RCC 7860 (cell line): ENCODE data around the gene PEPD.
"Not testable (repeated sequence)": the region's sequence is repeated elsewhere in the genome, so short reads cannot be mapped to it uniquely, and the experiment has no call there.

ENCODE experiments used
- DNase-seq: peaks from one replicate; pipeline ENCODE4 v3.0.0-alpha.2; 2015; ENCODE audit warnings: low spot score
- FAIRE-seq: peaks from 2 replicates; lab custom pipeline; 2012; peaks lifted over from hg19 to GRCh38; lab: Jason Lieb, UNC

PEPD gene

DNA sequence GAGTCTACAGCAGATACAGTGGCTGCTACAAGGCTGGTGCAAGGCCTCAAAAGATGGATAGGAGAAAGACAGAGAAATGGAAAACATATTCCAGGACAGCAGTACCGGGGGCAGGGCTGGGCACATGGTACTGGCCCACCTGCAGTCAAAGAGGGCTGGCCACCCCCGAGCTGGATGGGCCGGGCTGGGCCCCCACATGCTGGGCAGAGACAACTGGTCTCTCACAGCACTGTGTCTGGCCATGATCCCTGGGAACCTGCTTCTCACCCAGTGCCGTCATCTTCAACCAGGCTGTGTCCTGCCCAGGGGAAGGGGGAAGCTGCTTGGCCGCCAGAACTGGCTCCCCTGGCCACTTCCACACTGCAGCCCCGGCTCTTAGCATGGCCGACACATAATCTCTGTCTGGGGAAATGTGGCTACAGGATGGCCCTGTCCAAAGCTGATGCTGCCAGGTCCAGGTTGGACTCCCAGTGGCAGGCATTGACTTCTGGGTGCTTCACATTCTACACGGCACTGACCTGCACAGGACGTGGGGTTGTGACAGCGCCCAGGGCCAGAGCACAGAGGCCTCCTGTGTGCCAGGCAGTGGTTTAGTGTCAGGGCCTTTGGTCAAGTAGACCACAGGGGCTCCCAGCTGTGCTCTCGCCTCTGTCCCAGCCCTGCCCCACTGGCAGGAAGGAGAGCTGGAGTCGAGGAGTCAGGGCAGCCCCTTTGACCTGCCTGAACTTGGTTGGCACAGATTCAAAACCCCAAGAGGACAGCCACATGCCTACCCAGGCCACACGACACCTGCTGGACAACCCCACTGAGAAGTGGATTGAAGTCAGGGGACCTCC lies 21.7 kb downstream of the PEPD start:
- no peak for FAIRE-seq
- no peak for DNase-seq

- no peak for DNase-seq
- FAIRE-seq: no peak
Measured at GRCh38 chr19:33499248-33499647, 22.3 kb downstream of the PEPD start.

GRCh38 chr19:33498391-33499000 lies 23.1 kb downstream of the PEPD start:
- FAIRE-seq (no peak), DNase-seq (no peak)

- FAIRE-seq (no peak), DNase-seq (no peak)
Measured at GRCh38 chr19:33497778-33498175, 23.8 kb downstream of the PEPD start.

GRCh38 chr19:33497131-33497777 lies 24.3 kb downstream of the PEPD start:
- FAIRE-seq (no peak), DNase-seq (no peak)

GRCh38 chr19:33496038-33496895 lies 25.3 kb downstream of the PEPD start:
- DNase-seq (no peak), FAIRE-seq (no peak)

DNA sequence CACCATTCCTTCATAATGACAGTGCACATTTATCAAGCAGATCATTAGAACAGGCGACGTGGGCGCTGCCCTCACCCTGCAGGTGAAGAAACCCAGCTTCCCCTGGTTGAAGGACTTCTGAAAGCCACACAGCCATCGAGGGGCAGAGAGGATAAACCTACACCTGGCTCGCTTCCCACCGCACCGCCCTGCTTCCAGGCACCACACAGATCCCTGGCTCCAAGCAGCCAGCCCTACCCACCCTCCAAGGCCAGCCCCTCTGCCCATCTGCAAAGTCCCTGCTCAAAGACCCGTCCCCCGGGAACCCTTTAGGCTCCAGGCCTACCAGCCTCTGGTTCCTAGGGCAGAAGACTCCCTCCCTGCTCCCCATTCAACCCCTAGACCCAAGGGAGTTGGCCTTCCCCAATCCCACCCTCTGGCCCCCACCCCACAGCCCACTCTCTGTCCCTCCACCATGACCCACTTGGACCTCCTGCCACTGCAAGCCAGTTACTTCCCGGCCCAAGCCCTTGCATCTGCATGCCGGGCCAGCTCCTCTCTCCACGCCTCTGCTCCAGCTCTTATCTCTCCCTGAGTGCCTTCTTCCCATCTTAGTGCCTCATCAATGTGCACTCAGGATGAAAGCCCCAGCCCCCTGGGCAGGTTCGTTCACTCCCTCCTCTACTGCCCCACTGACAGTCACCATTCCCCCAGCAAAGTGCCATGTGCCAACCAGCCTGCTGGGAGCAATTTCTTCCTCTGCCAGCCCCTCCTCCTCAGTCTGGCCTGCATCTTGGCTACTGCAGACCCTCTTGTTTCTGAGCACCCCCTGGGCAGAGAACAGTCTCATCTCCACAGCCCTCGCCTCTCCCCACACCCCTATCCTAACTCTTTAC lies 28.0 kb downstream of the PEPD start:
- DNase-seq (no peak), FAIRE-seq (no peak)

- FAIRE-seq: no peak
- no peak for DNase-seq
Measured at GRCh38 chr19:33492951-33493350, 28.6 kb downstream of the PEPD start.

GRCh38 chr19:33492090-33492489 lies 29.5 kb downstream of the PEPD start:
- FAIRE-seq: no peak
- no peak for DNase-seq

DNA sequence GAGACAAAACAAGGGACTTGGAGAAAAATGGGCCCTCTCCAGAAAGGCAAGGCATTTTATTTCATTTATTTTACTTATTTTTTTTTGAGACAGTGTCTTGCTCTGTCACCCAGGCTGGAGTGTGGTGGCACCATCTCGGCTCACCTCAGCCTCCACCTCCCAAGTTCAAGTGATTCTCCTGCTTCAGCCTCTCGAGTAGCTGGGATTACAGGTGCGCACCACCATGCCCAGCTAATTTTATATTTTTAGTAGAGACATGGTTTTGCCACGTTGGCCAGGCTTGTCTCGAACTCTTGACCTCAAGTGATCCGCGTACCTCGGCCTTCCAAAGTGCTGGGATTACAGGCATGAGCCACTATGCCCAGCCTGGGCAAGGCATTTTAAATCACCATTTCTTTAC lies 31.0 kb downstream of the PEPD start:
- DNase-seq, FAIRE-seq: not testable (repeated sequence)

DNA sequence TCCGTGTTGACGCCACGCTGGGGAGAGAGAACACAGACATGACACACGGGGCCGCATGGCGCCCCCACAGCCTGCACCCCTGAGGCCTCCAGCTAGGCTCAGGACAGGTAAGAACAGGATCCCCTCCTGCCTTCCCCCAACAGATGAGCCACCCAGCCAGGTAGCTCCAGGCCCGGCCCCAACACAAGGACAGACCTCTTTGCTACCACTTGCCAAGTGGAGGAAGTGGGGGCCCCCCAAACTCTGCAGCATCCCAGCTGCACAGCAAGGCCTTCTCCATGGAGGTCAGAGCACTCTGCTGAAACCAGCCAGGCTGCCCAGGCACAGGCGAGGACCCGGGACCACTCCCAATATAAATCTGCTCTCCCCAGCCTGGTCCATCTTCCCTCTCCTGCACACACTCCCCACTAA lies 31.5 kb downstream of the PEPD start:
- no peak for FAIRE-seq

GRCh38 chr19:33488826-33489225 lies 32.8 kb downstream of the PEPD start:
- FAIRE-seq: no peak

More for the DNA sequence above, 31.5 kb downstream of the PEPD start:
- no peak for DNase-seq

DNA sequence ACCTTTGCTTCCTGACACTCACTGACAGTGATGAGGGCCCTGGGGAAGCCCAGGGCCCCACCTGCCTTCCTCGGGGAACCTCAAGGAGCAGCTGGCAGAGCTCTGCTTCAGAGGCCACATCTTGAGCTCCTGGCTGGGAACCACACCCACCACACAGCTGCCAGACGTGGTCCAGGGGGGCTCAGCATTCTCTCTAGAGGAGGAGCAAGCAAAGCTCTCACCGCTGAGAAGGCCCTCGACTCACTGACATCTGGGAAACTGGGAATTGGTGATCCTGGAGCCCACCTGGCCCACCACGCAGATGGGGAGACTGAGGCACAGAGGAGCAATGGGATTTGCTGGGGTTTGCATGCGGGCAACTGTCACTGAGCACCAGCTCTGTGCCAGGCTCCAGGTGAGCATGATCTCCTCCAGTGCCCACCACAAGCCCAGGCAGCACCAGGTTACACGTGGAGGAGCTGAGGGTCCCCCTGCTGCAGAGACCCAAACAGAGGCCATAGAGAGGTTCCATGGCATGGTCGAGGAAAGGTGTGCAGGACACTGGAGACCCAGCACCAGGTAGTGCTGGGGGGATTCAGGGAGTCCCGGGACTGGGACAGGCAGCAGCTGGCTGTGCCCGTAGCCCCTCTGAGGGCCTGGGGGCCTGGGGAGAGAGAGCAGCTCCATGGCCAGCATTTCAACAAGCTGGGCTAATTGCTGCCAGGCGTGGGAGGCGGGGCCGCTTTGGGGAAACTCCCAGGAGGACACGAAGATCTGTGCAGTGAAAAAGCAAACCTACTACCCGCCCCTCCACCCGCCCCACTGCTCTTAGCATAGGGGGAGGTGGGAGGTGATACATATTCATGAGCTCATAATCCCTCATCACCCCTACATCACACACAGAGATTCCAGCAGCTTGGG lies 33.4 kb downstream of the PEPD start:
- no peak for DNase-seq
- no peak for FAIRE-seq

More at GRCh38 chr19:33488826-33489225, 32.8 kb downstream of the PEPD start:
- no peak for DNase-seq

GRCh38 chr19:33486936-33487811 lies 34.4 kb downstream of the PEPD start:
- DNase-seq: no peak
- FAIRE-seq: no peak

DNA sequence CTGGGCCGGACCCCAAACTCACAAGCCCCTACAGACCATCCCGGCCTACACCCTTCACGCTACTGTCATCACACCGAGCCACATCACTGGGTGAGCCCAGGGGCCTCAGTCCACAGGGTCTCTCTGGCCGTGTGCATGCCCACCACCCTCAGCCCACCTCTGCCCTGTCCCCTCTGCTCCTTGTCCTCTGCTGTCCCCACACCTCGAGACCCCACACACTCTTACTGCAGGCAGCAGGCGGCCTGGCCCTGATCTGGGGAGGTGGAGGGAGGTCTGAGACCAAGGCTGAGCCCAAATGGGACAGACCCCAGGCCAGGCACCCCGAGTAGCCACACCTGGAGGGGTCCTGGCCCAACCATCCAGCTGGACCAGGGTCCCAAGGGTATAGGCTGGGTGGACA lies 35.2 kb downstream of the PEPD start:
- FAIRE-seq: no peak

DNA sequence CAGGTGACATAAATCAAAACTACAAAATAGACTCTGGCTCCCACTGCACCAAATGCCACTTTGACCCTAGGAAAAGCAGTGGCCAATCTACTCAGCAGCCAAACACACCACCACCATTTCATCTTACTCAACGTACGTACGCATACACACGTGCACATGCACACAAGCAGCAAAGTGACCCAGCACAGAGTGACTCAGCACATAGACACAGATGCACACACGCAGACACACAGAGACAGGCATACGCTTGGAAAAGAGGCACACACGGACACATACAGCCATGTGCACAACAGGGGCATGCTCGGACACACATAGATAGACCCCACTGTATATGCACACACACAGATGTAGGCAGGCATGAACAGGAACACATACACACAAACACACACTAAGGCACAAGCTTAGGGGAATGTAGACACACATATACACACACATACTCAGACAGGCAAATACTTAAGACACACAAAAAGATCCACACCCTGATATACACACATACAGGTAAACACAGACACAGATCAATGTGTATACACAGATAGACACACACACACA lies 37.3 kb downstream of the PEPD start:
- DNase-seq (no peak), FAIRE-seq (no peak)

More for the DNA sequence above, 35.2 kb downstream of the PEPD start:
- DNase-seq: no peak

DNA sequence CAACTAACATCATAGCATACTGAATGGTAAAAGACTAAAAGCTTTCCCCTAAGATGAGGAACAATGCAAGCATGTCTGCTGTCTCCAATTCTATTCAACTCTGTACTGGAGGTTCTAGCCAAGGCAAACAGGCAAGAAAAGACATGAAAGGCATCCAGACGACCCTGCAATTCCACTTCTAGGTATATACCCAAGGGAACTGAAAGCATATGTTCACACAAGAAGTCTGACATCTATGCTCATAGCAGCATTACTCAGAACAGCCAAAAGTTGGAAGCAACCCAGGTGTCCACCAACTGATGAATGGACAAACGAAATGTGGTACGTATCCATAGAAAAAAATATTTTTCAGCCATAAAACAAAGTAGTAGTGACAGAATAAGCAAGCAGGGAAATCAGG lies 39.1 kb downstream of the PEPD start:
- DNase-seq: no peak
- FAIRE-seq: no peak

GRCh38 chr19:33481863-33482262 lies 39.7 kb downstream of the PEPD start:
- no peak for FAIRE-seq
- DNase-seq: no peak
